ENCODE data around the gene KRT33A.
A peak's percentile ranks its signal among the peaks of the same experiment; 100 is the strongest.

The KRT33A gene

DNA sequence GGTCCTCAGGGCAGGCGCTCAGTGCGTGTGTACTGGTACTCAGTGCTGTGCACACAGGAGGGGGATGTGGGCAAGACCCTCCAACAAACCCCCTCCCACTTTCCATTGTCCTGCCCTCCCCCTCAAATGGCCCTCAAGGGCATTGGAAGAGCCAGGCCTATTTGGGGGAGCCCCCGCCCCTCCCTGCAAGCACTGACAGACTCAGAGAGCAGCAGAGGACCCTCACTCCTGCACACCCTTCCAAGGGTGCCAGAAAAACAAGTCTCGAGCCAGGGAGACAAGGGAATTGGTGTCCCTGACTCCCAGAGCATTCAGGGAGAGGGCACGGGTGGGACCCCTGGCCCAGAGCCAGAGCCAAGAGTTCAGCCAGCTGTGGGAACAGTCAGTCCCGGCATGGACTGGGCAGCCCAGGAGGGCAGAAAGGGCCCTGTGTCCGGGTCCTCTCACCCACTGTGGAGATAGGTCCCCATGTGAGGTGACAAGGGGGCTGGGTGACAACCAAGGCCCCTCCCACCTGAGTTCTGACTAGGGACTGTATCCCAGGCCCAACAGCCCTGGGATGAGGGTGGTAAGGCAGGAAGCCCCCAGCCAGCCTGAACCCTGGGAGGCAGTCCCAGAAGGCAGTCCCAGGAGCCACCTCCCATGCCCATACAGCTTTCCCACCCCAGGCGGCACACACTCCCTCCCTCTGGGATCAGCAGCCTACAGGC lies 23.1 kb downstream of the KRT33A start:
- DNase-seq: no peak

DNA sequence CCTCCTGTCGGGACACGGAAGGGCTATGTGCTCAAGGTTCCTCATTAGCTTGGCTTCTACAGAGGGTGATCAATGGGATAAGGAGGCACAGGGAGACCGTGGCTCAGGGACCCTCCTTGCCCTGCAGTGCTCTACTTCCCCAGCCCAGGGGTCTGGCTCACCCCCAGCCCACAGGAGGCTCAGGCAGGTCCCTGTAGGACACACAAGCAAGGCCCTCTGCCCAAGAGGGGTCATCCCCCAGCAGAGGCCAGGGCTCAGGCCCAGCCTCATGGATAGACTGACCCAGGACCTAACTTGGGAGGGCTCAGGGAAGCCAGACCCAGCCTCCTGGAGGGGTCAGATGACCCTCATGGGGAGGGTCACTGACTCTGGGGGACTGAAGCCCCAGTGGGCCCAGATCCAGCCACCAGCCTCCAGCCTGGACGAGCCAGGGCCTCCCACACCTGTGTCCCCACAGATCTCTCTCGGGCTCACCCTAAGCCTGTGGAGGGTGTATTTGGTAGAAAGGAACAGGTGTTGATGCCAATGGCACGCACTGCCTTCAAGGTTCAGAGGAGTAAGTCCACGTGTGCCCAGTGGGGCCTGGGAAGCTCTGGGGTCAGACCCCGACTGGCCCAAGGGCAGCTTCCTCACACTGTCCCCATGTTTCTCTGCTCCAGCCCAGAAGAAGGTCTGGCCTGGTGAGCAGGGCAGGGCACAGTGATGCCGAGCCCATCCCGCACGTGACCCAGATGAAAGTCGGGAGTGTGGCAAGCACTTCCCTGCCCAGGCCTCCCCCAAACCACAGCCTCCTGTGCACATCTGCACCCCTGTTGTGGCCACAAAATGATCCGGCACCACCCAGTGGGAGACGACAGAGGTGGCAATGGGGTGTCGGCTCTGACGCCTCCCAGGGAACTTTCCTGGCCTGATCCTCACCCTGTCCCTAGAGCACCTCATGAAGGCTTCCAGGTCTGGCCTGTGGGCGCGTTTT lies 24.2 kb downstream of the KRT33A start:
- DNase-seq: no peak

DNA sequence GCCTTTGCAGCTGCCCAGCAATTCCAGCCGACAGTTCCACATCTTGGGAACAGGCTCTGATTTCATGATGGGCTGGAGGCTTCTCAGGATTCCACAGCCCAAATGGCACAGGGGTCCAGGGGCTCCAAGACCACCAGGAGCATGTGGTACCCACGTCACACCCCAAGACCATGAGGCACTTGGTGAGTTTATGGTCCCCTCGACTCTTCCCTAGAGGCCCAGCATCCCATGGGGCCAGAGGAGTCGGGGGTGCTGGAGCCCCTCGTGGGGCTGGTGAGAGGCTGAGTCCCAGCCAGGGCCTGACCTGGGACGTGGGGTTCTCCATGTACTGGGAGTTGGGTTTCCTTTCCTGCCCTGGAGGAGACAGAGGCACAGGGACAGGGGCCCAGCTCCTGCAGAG lies 25.0 kb downstream of the KRT33A start:
- no peak for DNase-seq

DNA sequence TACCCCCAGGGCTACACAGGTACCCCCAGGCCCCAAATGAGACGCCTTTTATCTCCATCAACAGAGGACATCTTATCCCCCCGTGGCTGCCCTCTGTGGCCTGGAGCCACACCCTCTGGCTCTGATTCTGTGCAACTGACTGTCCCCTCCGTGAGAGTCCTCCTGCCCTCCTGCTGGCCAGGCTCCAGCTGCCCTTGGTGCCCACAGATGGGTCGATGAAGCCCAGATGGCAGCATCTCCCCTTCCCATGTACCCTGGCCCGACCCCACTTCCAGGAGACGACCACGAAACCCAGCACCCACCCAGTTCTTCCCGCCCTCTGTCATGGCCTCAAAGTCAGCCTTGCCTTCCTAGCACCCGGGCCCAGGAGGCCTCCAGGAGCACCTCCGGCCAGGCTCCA lies 25.5 kb downstream of the KRT33A start:
- no peak for DNase-seq

DNA sequence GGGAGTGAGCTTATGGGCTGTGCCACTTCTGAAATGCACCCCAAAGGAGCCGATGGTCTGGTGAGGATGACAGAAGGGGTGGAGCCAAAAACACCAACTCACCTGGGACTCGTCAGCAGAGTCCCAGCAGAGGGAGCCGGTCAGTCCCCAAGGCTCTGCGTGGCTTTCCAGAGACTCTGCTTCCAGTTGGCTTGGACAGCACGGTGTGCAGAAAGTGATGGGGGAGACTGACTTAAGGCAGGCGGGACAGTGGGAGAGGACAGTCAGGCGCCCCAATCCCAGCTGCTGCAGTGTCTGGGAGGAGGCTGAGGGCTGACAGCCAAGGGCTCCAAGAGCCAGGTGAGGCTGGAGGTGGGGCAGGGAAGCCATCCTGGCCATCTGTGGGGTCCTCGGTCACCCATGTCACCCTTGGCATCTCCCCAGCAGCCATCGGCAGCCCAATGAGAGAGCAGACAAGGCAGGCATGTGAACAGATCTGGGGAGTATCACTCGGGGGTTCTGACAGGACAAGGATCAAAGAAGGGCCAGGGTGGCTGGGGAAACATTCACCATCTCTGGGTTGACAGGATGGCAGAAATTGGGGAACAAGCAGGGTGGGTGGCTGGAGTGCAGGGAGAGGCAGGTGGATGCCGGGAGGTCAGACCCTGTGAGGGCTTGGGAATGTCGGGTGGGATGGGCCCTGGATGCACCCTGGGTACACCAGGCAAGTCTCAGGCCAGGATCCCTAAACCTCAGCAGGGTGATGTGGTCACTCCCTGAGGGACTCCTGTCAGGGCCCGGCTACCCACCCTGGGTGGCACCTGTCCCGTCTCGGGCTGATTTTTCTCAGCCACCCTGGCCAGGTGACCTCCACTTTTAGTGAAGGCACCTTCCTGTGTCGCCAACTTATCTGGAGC lies 26.2 kb downstream of the KRT33A start:
- DNase-seq: no peak

DNA sequence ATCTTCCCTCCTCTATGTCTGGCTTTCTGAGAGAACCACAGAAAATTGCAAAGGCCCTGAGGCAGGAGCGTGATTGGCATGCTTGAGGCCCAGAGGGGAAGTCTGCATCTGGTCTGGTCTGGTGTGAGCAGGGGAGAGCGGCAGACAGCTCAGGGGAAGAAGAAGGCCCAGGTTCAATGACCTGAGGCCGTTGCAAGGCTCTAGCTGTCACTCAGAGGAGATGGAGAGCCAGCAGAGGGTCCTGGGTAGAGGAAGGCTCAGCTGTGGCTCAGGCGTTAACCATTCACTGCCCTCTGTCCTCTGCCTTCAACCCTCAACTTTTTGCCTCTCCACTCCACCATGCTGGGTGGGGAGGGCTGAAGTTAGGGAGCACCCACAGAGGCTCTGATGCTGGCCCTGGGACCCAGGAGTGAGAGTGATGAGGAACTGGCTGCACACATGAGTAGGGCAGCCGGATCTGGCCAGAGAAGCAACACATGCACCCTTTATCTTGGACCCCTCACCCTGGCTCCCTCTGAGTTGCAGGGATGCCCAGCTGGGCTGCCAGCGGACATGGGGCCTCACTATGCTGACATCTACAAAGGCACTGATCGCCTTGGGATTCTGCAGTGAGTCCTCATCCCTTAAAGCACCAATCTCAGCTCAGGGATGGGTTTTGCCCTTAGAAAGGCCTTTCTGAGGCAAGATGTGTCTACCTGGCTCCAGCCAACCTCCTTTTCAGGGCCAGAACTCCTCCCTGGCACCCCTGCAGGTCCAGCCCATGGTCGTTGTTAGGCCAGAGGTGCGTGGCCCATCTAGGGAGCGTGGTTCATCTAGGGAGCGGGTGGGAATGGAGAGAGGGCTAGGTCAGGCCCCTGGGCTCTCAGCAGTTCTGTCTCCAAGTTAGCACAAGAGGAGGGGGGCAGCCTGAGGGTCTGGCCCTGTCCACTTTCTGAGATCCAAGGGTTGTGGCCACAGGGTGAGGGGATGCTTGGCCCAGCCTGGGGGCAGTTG lies 27.4 kb downstream of the KRT33A start:
- no peak for DNase-seq

DNA sequence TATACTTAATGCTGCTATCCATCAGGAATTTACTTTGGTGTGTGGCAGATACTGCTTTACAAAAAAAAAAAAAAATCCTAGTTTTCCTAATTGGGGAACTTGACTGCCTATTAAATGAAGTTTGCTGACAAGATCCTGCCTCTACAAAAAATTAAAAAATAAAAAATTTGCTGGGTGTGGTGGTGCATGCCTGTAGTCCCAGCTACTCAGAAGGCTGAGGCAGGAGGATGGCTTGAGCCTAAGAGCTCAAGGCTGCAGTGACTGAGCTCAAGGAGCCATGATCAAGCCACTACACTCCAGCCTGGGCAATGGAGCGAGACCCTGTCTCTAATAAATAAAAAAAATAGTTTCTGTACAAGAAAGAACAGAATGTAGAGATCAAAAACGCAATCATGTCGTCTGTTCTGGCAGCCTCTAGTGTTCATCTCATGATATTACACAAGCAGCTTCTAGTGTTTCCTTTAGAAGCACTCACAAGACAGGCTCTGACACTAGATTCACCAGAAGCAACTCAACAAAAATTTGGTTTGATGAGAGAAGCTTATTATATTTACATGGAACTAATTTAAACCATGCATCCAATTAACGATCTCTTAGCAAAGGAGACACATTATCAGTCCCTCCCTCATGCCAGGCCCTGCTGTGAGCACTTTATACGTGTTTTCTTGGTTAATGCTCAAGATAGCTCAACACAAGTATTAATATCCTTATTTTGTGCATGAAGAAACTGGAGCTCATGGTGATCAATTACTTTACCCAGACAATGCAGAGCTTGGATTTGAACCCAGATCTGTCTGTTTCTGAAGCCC lies 28.3 kb downstream of the KRT33A start:
- peak in 1 of 2 experiments; percentile 8 for DNase-seq

DNA sequence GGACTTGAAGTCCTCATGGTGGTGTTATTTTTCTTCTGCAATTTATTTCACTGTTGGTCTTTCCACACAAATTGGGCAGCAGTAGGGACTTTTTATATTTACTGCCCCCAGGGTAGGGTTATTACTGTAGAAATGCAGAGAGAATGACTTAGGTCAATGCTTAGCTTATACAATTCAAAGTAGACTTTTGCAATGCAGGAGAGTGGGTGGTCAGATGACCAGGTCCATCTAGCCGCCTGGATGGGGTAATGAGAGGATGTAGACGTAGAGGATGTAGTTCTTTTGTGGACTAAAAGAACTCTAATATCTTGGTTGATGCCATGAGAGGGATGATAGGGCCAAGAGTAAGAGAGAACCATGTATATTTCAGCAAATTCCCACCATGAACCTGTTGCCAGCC lies 32.4 kb downstream of the KRT33A start:
- DNase-seq: no peak

DNA sequence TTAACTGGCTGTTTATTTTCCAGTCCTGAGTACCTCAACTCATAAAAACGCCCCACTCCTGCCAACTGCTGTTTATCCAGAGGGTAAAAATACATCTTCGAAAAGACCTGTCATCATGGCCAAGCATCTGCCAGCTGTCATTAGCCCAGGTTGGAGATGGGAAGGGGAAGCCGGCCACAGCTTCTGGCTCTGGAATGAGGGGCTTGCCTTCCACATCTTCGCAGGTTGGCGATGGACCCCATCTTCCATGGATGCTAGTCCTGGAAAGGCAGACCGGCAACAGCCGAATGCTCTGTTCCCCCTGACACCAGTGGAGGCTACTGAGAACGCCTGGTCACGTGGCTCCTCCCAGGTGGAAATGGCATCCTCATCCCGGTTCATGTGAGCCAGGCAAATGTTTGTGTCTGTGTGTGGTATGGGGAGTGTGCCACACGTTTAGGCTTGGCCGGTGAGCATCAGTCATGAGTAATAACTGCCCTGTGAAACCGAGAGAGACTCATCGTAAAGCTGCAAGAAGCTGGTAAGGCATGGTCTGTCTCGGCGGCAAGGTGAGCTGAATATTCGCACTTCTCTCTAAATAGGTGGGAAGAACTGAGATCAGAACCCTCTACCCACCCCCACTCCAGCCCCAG lies 34.7 kb downstream of the KRT33A start:
- no peak for DNase-seq

DNA sequence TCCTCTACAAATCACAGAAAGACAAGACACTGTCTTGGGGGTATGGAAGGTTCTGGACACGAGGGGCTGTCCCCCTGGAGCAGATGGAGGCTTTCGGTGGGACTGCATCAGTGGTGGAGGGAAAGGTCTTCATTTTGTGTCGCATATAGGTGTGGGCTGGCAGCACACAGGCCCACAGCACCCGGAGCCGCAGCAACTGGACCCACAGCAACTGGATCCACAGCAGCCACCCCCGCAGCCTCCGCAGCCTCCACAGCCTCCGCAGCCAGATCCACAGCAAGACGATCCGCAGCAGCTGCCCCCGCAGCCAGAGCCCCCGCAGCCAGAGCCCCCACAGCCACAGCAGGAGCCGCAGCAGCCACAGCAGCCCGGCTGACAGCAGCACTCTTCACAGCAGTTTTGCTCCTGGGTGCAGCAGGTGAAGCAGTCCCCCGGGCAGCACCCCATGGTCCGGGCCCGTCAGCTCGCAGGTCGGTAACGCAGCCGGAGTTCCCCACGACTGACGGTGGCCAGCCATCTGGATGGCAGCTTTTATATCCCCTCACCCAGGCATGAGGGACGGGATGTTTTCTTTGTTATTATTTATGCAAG lies 35.3 kb downstream of the KRT33A start, which contains the start of gene KRTAP17-1:
TSS of gene KRTAP17-1 (minus strand) at position 507 of the 591 bp plus-strand sequence. CDS start at position 447, 60 bp downstream.
- no peak for DNase-seq

DNA sequence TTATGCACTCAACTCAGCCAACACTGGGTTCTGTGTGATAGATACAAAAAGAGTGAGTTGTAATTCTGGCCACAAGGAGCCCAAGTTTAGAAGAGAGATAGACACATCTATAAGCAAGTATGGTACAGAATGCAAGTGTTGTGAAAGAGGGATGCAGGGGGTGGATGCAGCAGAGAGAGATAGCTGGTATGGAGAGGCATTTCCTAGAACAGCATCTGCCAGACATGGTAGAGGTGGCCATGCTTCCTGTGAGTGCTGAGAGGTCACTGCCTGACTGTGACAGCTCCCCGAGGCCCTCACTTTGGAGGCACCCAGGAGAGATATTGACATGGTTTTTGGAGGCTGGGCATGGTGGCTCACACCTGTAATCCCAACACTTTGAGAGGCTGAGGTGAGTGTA lies 39.5 kb downstream of the KRT33A start:
- no peak for DNase-seq

DNA sequence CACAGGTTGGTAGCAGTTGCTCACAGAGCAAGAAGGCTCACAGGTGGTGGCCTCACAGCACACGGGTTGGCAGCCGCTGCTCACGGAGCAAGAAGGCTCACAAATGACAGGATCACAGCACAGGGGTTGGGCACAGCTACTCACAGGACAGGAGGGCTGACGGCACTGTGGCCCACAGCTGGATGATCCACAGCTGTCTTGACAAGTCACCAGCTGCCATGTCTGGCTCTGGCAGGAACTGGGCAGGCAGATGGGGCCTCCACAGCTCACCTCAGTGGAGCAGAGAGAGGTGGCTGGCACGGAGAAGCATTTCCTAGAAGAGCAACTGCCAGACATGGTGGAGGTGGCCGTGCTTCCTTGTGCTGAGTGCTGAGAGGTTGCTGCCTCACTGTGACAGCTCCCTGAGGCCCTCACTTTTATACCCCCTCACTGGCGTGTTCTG lies 41.7 kb downstream of the KRT33A start, which contains the start of gene KRTAP16-1:
TSS of gene KRTAP16-1 (minus strand) at position 392 of the 442 bp plus-strand sequence. CDS start at position 336, 56 bp downstream.
- no peak for DNase-seq

DNA sequence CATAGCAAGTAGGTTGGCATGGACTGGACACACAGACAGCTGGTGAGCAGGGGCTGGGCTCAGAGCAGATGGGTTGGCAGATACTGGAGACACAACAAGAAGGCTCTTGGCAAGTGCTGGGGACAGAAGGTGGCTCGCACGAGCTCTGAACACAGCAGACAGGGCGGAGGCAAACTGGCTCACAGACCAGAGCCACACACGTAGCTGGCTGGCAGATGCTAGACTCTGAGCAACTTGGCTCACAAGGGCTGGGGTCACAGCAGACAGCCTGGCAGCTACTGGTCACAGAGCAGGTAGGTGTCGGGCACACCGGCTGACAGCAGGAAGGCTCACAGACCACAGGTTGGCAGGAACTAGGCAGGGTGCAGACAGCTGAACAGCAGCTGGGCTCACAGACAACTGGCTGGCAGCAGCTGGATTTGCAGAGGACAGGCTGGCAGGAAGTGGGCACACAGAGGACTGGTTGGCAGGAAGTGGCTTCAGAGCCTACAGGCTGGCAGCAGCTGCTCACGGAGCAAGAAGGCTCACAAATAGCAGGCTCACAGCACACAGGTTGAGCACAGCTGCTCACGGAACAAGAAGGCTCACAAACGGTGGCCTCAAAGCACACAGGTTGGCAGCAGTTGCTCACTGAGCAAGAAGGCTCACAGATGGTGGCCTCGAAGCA lies 42.2 kb downstream of the KRT33A start:
- DNase-seq: no peak

DNA sequence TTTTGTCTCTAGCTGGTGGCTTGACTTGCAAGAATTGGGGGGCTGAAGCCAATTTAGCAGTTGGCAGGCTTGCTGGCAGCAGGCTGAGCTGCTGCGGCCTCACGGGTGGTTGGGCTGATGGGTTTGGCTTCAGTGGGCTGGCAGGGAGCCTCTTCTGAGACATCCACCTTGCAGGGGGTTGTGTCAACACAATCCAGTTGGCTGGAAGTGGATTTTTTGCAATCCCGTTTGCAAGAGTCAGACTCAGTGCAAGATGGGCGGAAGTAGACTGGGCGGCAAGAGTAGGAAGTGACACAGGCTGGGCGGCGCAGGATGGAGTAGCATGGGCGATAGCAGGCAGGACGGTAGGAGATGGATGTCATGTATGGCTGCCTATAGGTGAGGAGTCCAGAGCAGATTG lies 43.0 kb downstream of the KRT33A start:
- no peak for DNase-seq

DNA sequence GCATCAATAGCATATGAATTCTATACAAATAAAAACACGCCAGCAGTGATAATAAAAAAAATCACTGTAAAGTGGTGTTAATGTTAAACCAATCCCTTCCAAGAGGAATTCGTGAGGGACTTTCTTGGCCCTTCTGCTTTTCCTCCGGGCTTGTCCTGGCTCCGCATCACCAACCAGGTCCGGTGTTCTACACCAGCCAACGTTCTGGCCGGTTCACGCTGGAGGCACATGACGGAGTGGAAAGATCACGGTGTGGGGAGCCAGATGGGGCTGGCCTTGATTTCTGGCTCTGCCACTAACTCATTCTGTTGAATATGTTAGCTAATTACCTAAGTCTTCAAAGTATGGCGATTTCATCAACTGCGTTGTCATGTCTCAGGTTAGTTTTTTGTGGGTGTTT lies 46.5 kb downstream of the KRT33A start:
- DNase-seq: no peak

DNA sequence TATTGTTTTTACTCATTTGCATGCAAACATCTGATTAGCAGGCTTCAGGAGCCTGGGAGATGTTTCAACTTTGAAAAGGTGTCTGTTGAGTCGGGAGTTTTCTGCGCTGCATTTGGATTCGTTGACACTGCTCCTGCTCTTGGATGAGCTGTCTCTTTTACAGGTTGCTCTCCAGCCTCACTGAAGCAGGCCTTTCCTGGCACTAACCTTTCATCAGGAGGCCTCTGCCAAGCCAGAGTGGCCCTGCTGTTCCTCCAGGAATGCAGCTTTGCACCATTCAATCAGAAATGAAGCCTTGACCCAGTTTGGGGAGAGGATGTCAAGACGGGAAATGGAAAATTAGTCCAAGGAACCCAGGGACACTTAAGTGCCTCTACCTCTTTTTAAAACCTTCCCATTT lies 47.6 kb downstream of the KRT33A start:
- no peak for DNase-seq

DNA sequence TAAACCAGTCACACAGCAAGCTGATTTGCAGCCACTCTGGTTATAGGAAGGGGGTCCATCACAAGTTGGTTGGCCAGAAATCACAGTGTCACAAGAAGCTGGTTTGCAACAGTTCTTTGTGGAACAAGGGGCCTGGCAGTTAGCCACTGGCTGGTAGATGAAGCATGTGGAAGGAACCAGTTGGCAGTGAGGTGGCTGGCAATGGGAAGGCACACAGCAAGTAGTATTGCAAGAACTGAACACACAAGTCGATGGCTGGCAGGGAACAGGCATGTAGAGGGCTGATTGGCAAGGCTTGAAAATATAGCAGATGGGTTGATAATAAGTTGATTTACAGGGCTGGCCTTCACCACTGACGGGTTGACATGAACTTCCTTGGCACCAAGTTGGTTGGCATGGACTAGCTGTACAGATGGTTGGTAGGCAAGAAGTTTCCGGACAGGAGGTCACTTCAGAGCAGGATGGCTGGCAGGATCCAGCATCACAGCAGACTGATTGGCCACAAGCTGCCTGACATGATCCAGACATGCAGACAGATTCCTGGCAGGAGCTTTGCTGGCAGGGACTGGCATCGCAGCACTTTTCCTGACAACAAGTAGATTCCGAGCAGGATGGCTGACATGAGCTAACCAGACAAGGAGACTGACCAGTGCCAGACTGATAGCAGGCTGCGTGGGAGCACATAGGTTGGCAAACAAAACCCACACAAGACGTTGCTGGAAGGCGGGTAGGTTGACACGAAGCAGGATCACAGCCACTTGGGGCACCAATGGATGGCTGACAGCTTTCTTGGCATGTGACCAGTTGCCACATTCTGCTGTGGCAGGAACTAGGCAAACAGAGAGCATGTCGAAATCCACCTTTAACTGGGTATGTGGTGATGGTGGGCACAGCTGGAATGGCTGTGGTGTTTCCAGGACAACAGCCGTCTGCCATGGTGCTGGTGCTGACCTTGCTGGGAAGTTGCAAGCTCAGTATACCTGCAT lies 48.4 kb downstream of the KRT33A start, which contains the start of gene KRTAP29-1:
TSS of gene KRTAP29-1 (minus strand) at position 936 of the 986 bp plus-strand sequence. CDS start at position 936, 0 bp downstream.
- no peak for DNase-seq

Data from NCI-H524 (cell line).